Measurements from ENCODE around the gene MTCH1. TPM values are rescaled to one million over a fixed set of nuclear protein-coding genes. Genes with fewer than 3 reads are reported as not detected.

MTCH1 gene
- total RNA-seq (2012; rRNA removed) = 249 and 263 TPM in 2 replicates
- 210 and 215 TPM in 2 replicates for polyA plus RNA-seq (2012; rRNA removed)
- 227 and 248 TPM in 2 replicates for polyA plus RNA-seq (2012; cell fraction: cytosol; rRNA removed)
- polyA plus RNA-seq (2012; cell fraction: nucleus; rRNA removed; ENCODE audit: low replicate concordance) = 253 and 276 TPM in 2 replicates
- percentile 94 among the genes with signal in this experiment for Bru-seq, nascent RNA
- percentile 92 among the genes with signal in this experiment for BruChase-seq, experiment 1, labeled RNA remaining after a 6-hour chase
- BruChase-seq, experiment 2, labeled RNA remaining after a 2-hour chase = percentile 91 among the genes with signal in this experiment
- long read RNA-seq, transcript MTCH1-204 (11 exons, 1,572 nt) = minor isoform, 7 of 731 reads
- long read RNA-seq, transcript MTCH1-202 (12 exons, 2,057 nt) = minor isoform, 231 of 731 reads
- long read RNA-seq, transcript MTCH1-201 (12 exons, 2,006 nt) = major isoform, 376 of 731 reads
- long read RNA-seq, partial matches to known transcripts = 31 of 731 reads
- long read RNA-seq, other reads (novel, unspliced or antisense) = 86 of 731 reads

- Histone ChIP-seq H3K9ac (ENCODE audit: low read depth, low read length) (peak within 1 kb of the TSS; percentile 100), H2AFZ (replicated peaks; ENCODE audit: low read length, poor library complexity) (peak within 1 kb of the TSS; percentile 94), H3K18ac (ENCODE audit: low read depth, low read length) (peak within 1 kb of the TSS; percentile 73), H3K4ac (ENCODE audit: low read depth, low read length) (peak within 1 kb of the TSS; percentile 99), H3K79me1 (ENCODE audit: low read depth in 1 of 2, low read length in 2 of 2) (peaks cover 9 to 49% of the 10 kb centered on the region in 2 experiments; a peak in 3 of 4 replicates), H3K4me3 (ENCODE audit: insufficient read depth, low read depth, low read length) (peak within 1 kb of the TSS; percentile 97), H2BK20ac (ENCODE audit: low read depth, low read length) (no peak within 1 kb of the TSS; the same call in 1 of the 2 replicates), H4K8ac (ENCODE audit: low read depth in 2 of 2, low read length in 2 of 2) (peak within 1 kb of the TSS; percentile 96), H2AK5ac (ENCODE audit: low read depth, low read length) (peak within 1 kb of the TSS; percentile 99), H3K9me3 (ENCODE audit: control insufficient read depth, insufficient read depth, low read length) (no peaks in the 10 kb centered on the region), H4K20me1 (ENCODE audit: insufficient read depth, low read length) (peaks cover 43% of the 10 kb centered on the region), H3K36me3 (ENCODE audit: control insufficient read depth, insufficient read depth, low read length) (peaks cover 7% of the 10 kb centered on the region; the same call in 1 of the 2 replicates), H3K4me1 (ENCODE audit: control insufficient read depth, insufficient read depth, low read length) (peaks cover 15% of the 10 kb centered on the region), H4K91ac (ENCODE audit: insufficient read depth, low read depth, low read length) (peak within 1 kb of the TSS; percentile 96), H3K27ac (ENCODE audit: insufficient read depth, low read length) (peak within 1 kb of the TSS; percentile 98), H2BK120ac (ENCODE audit: low read depth, low read length) (peak within 1 kb of the TSS; percentile 78), H3K23ac (ENCODE audit: low read depth, low read length) (peak within 1 kb of the TSS; percentile 97), H3K56ac (ENCODE audit: extremely low read depth, insufficient read depth, low read length) (peak within 1 kb of the TSS; percentile 91), H2AK9ac (replicated peaks; ENCODE audit: low read depth, low read length, poor library complexity) (peak within 1 kb of the TSS; percentile 100), H3K14ac (replicated peaks; ENCODE audit: low read depth, low read length) (peak within 1 kb of the TSS; percentile 99), H3K9me1 (ENCODE audit: insufficient read depth, low read length) (peaks cover 23% of the 10 kb centered on the region), H3K4me2 (ENCODE audit: low read depth, low read length) (peak within 1 kb of the TSS; percentile 99), H4K5ac (ENCODE audit: low read depth, low read length) (peak within 1 kb of the TSS; percentile 81), H2BK15ac (ENCODE audit: low read depth, low read length) (peak within 1 kb of the TSS; percentile 68; the same call in 2 of the 3 replicates), H3K27me3 (ENCODE audit: control insufficient read depth, insufficient read depth, low read length) (peaks cover 4% of the 10 kb centered on the region; the same call in 1 of the 2 replicates), H2BK5ac (ENCODE audit: low read depth, low read length, poor library complexity, severe bottlenecking) (peak within 1 kb of the TSS; percentile 96)
- ChIA-PET POLR2A (ENCODE audit: unreplicated experiment) (interaction anchor here (0.5 to 1.1 kb wide), 3 partner anchors 49 to 303 kb away, joined by 4 to 7 read pairs (median 4); no protein-coding TSS in a partner anchor), CTCF (interaction anchor here (1.0 kb wide), 1 partner anchor 32 kb away, joined by 3 read pairs; the partner anchor contains the start of gene PI16)
- no TSS peak for BruUV-seq (replicated peaks)
- peak; percentile 86 for DNase-seq
- intact Hi-C loops (cut with micrococcal nuclease) = no loop called here
- 0% methylated on average over 55 of the region's 101 CpGs; no CpG with 5 or more reads in 1 of the 2 experiments for WGBS, 2 experiments (ENCODE audit: extremely low coverage in 2 of 2, insufficient read length in 1 of 2)
- in situ Hi-C loops (cut with MboI; ENCODE audit: low sequenced_read_pairs) = loop anchor here (10.0 kb wide), 1 partner anchor 101 kb away; the partner anchor contains the start of gene C6orf89
- dilution Hi-C loops (cut with HindIII; ENCODE audit: low sequenced_read_pairs, unreplicated experiment) = no loop called here
- ATAC-seq (ENCODE audit: low read depth) = peak; percentile 88
- TF ChIP-seq CTCF (conservative IDR thresholded peaks at IDR 0.05; ENCODE audit: low read depth, low read length) = no peak
- no peak for TF ChIP-seq RCOR1 (IDR thresholded peaks at IDR 0.05; ENCODE audit: insufficient replicate concordance, low read length)
- TF ChIP-seq MXI1 (IDR thresholded peaks at IDR 0.05; ENCODE audit: borderline replicate concordance, low read depth, low read length) = peak; percentile 62; the same call in 1 of the 2 replicates
- TF ChIP-seq ELK1 (IDR thresholded peaks at IDR 0.05; ENCODE audit: borderline replicate concordance, low read depth, low read length) = no peak
- TF ChIP-seq MAZ (IDR thresholded peaks at IDR 0.05; ENCODE audit: borderline replicate concordance, low read depth, low read length) = peak; percentile 68
- peak; percentile 97 for TF ChIP-seq POLR2A (IDR thresholded peaks at IDR 0.05; ENCODE audit: low read depth, low read length)
- TF ChIP-seq RFX5 (IDR thresholded peaks at IDR 0.05; ENCODE audit: low read depth, low read length) = no peak
- TF ChIP-seq BHLHE40 (IDR thresholded peaks at IDR 0.05; ENCODE audit: low read depth, low read length) = peak; percentile 97
- no peak for TF ChIP-seq NFE2L2 (IDR thresholded peaks at IDR 0.05; ENCODE audit: low read depth, low read length)
- TF ChIP-seq RAD21 (IDR thresholded peaks at IDR 0.05; ENCODE audit: low read length) = no peak; the same call in 1 of the 2 replicates
- peak; percentile 32; the same call in 1 of the 2 replicates for TF ChIP-seq FOS (IDR thresholded peaks at IDR 0.05; ENCODE audit: low read depth, low read length)
Measured at GRCh38 chr6:36985808-36986703, at the start of gene MTCH1. Gene MTCH1, minus strand, starts transcription at chr6:36986196. Its CDS starts 23 bp downstream, at chr6:36986173.

Data from IMR-90 (cell line).